Endothelial cell of umbilical vein (primary cell): ENCODE measurements around the gene CNTNAP2. TPM values are rescaled to one million over a fixed set of nuclear protein-coding genes. Genes with fewer than 3 reads are reported as not detected.

Experiments
- BruUV-seq: library from RNA; stranded (reverse); fragments of 400-500 nt; replicated peaks from 2 replicates; lab custom pipeline; 2021; lab: Mats Ljungman, UMichigan
- CTCF ChIA-PET: fragments of 300-600, 350-600 bp; sonication (Branson Sonifier 250); formaldehyde crosslinking; loops from one replicate; lab custom pipeline; 2021; ENCODE audit warnings: antibody characterized with exemption, inconsistent platforms; lab: Charles Lee
- POLR2A ChIA-PET: fragments of 300-600, 350-600 bp; sonication (Branson Sonifier 250); formaldehyde crosslinking; loops from one replicate; lab custom pipeline; 2021; ENCODE audit warnings: antibody characterized with exemption, inconsistent platforms; lab: Charles Lee
- DNase-seq: peaks from one replicate; pipeline ENCODE4 v3.0.0-alpha.2; 2011; ENCODE audit warnings: low read depth, low spot score
- FAIRE-seq: peaks from 2 replicates; lab custom pipeline; 2011; peaks lifted over from hg19 to GRCh38; lab: Jason Lieb, UNC
- H2AFZ ChIP-seq: 2 replicates; pipeline ENCODE4 v1.6.0; 2012; ENCODE audit warnings: low read depth, low read length, control low read depth, inconsistent platforms
- H3K27ac ChIP-seq: 2 replicates; pipeline ENCODE4 v1.5.1; 2011; ENCODE audit warnings: low read depth, mild to moderate bottlenecking, control low read depth, low read length, moderate library complexity; ENCODE audit not compliant: insufficient read depth
- H3K27me3 ChIP-seq, 2 experiments: 2 replicates each; pipeline versions ENCODE4 v1.6.0 to v1.6.1; 2011; ENCODE audit warnings: low read length in 2 of 2, mixed read lengths in 1 of 2; ENCODE audit not compliant: control insufficient read depth in 2 of 2, insufficient read depth in 2 of 2
- H3K36me3 ChIP-seq, 2 experiments: 2 replicates in 1 of 2; 3 replicates in 1 of 2; pipeline ENCODE4 v1.5.1; 2011; ENCODE audit warnings: low read length in 2 of 2, mild to moderate bottlenecking in 1 of 2, moderate library complexity in 1 of 2; ENCODE audit not compliant: control insufficient read depth in 2 of 2, insufficient read depth in 2 of 2; ENCODE audit errors: extremely low read depth in 1 of 2
- H3K4me1 ChIP-seq: 3 replicates; pipeline ENCODE4 v1.5.1; 2011; ENCODE audit warnings: mild to moderate bottlenecking, low read length; ENCODE audit not compliant: control insufficient read depth, insufficient read depth; ENCODE audit errors: extremely low read depth
- H3K4me2 ChIP-seq: 2 replicates; pipeline ENCODE4 v1.6.1; 2011; ENCODE audit warnings: low read length, control low read depth, mixed read lengths; ENCODE audit not compliant: insufficient read depth
- H3K4me3 ChIP-seq, 3 experiments: fragments of 200-600 bp in 1 of 3; sonication (generic), shearing (Covaris generic) in 1 of 3; replicated peaks in 1 of 3; 2 replicates each; pipeline ENCODE4 v1.5.1; 2011 to 2016; ENCODE audit warnings: control low read depth in 3 of 3, low read length in 3 of 3, mild to moderate bottlenecking in 2 of 3, inconsistent platforms in 1 of 3, low read depth in 1 of 3, moderate library complexity in 1 of 3; ENCODE audit not compliant: insufficient read depth in 1 of 3
- H3K79me2 ChIP-seq: 2 replicates; pipeline ENCODE4 v1.6.0; 2012; ENCODE audit warnings: low read length, inconsistent platforms; ENCODE audit not compliant: control insufficient read depth, insufficient read depth
- H3K9ac ChIP-seq: replicated peaks from 2 replicates; pipeline ENCODE3; 2011; ENCODE audit warnings: low read length, control low read depth; ENCODE audit not compliant: insufficient read depth; ENCODE audit errors: extremely low read depth
- H3K9me1 ChIP-seq: replicated peaks from 3 replicates; pipeline ENCODE4 v1.6.0; 2011; ENCODE audit warnings: mild to moderate bottlenecking, low read length; ENCODE audit not compliant: control insufficient read depth, insufficient read depth; ENCODE audit errors: extremely low read depth
- H3K9me3 ChIP-seq: replicated peaks from 2 replicates; pipeline ENCODE4 v1.5.1; 2012; ENCODE audit warnings: low read length, inconsistent platforms; ENCODE audit not compliant: control insufficient read depth, insufficient read depth
- H4K20me1 ChIP-seq: replicated peaks from 2 replicates; pipeline ENCODE3; 2011; ENCODE audit warnings: mild to moderate bottlenecking, low read length; ENCODE audit not compliant: control insufficient read depth, insufficient read depth; ENCODE audit errors: extremely low read depth
- EZH2 ChIP-seq: IDR thresholded peaks from 2 replicates; pipeline ENCODE4 v1.6.1; 2012; ENCODE audit warnings: borderline replicate concordance, low read depth, mild to moderate bottlenecking, moderate library complexity, low read length, inconsistent platforms; ENCODE audit not compliant: severe bottlenecking
- FOS ChIP-seq: IDR thresholded peaks from 2 replicates; pipeline ENCODE4 v1.6.1; 2011; ENCODE audit warnings: mild to moderate bottlenecking, low read length, moderate library complexity, borderline replicate concordance; ENCODE audit not compliant: insufficient read depth
- GATA2 ChIP-seq: IDR thresholded peaks from 2 replicates; pipeline ENCODE4 v1.7.0; 2011; ENCODE audit warnings: low read depth, mild to moderate bottlenecking, moderate library complexity, mixed read lengths, low read length; ENCODE audit not compliant: insufficient read length, insufficient read depth
- JUN ChIP-seq: IDR thresholded peaks from 2 replicates; pipeline ENCODE4 v1.6.1; 2011; ENCODE audit warnings: borderline replicate concordance, low read depth; ENCODE audit not compliant: insufficient read length, insufficient read depth
- MYC ChIP-seq: IDR thresholded peaks from one replicate; pipeline ENCODE4 v1.6.1; 2011; ENCODE audit warnings: mild to moderate bottlenecking, low read depth, low read length
- POLR2A ChIP-seq: IDR thresholded peaks from 2 replicates; pipeline ENCODE4 v1.6.1; 2012; ENCODE audit warnings: low read depth, mild to moderate bottlenecking, control low read depth, low read length
- POLR2AphosphoS5 ChIP-seq: IDR thresholded peaks from 2 replicates; pipeline ENCODE4 v1.6.1; 2012; ENCODE audit warnings: low read depth, mild to moderate bottlenecking, control low read depth, low read length, moderate library complexity; ENCODE audit not compliant: insufficient read depth
- dilution Hi-C: fragments of 300-500 bp; cut with MboI; formaldehyde crosslinking; loops from one replicate; pipeline ENCODE4 v1.15.0; 2019; ENCODE audit warnings: low sequenced_read_pairs; ENCODE audit not compliant: extremely low pct_ligation_motif_present
- intact Hi-C: fragments of 100-400 bp; cut with micrococcal nuclease; formaldehyde crosslinking; loops from one replicate; pipeline ENCODE4 v1.10.0; 2022
- polyA plus RNA-seq, 4 experiments: library from polyadenylated mRNA; depleted of rRNA in 3 of 4; stranded (reverse) in 3 of 4; unstranded in 1 of 4; fragments of >200 nt; gene quantifications; 2 replicates each; pipeline versions ENCODE4 v1.2.1 to v1.2.3, GENCODE V29; 2011 to 2012; ENCODE audit warnings: missing spikeins in 1 of 4
- total RNA-seq: library from RNA; stranded (reverse); gene quantifications from 2 replicates; pipeline ENCODE4 v1.2.3, GENCODE V29; 2021
- TF ChIP-seq, protein P1 (sequence below), 2 donors: IDR thresholded peaks; 1 replicate in 1 of 2; 2 replicates in 1 of 2; pipeline ENCODE4 v1.5.1; 2011; ENCODE audit warnings: low read length in 2 of 2, mild to moderate bottlenecking in 2 of 2, moderate library complexity in 2 of 2, control low read depth in 1 of 2, inconsistent platforms in 1 of 2, low read depth in 1 of 2; ENCODE audit not compliant: insufficient read depth in 1 of 2; ENCODE audit errors: extremely low read depth in 1 of 2
- TF ChIP-seq, protein P2 (sequence below): IDR thresholded peaks from 2 replicates; pipeline ENCODE4 v1.6.1; 2011; ENCODE audit not compliant: insufficient read depth, insufficient read length

Gene CNTNAP2
- total and polyA plus RNA-seq, 2 donors (not counting 3 experiments of a cell fraction or from before 2014, with no cell fraction given): not detected

DNA sequence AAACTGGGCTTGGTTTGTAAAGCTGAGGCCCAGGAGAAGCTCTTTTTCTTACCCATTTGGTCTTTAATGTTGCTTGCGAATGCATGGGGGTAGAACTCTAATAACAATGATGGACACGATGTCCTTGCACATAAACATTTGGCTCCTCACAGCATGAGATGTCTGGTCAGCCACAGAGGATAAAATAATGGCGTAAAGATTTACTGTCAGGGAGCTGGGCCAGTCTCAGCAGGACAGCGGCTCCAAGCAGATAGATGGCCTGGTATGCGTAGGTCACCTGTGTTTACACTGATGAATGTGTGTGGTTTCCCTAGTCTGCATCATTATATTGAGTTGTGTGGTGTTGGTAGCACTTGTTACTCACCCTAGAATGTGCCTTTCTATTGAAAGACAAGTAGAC is 537.4 kb downstream of the CNTNAP2 start:
- intact Hi-C loops (no loop called here), dilution Hi-C loops (no loop called here)
- DNase-seq: no peak
- Histone ChIP-seq H3K27me3 (no peaks in the 10 kb centered on the region), H3K36me3 (no peaks in the 10 kb centered on the region), H3K79me2 (no peaks in the 10 kb centered on the region), H3K9me3 (peaks cover 2% of the 10 kb centered on the region), H3K27ac (no peak overlapping the region), H3K9me1 (no peaks in the 10 kb centered on the region), H3K9ac (no peak overlapping the region), H4K20me1 (no peaks in the 10 kb centered on the region), H2AFZ (no peak overlapping the region), H3K4me1 (no peaks in the 10 kb centered on the region), H3K4me2 (no peak overlapping the region), H3K4me3 (no peak overlapping the region)
- no peak for FAIRE-seq
- BruUV-seq: no TSS peak
- ChIA-PET CTCF (no interaction called here), POLR2A (no interaction called here)
- TF ChIP-seq EZH2: no peak
- TF ChIP-seq MYC: no peak
- no peak for TF ChIP-seq FOS
- no peak for TF ChIP-seq POLR2A
- no peak for TF ChIP-seq GATA2
- TF ChIP-seq, protein P1, sequence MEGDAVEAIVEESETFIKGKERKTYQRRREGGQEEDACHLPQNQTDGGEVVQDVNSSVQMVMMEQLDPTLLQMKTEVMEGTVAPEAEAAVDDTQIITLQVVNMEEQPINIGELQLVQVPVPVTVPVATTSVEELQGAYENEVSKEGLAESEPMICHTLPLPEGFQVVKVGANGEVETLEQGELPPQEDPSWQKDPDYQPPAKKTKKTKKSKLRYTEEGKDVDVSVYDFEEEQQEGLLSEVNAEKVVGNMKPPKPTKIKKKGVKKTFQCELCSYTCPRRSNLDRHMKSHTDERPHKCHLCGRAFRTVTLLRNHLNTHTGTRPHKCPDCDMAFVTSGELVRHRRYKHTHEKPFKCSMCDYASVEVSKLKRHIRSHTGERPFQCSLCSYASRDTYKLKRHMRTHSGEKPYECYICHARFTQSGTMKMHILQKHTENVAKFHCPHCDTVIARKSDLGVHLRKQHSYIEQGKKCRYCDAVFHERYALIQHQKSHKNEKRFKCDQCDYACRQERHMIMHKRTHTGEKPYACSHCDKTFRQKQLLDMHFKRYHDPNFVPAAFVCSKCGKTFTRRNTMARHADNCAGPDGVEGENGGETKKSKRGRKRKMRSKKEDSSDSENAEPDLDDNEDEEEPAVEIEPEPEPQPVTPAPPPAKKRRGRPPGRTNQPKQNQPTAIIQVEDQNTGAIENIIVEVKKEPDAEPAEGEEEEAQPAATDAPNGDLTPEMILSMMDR (IDR thresholded peaks at IDR 0.05; ENCODE audit: extremely low read depth in 1 of 2, insufficient read depth in 1 of 2, low read depth in 1 of 2, low read length in 2 of 2): no peak
- no peak for TF ChIP-seq JUN
- TF ChIP-seq, protein P2, sequence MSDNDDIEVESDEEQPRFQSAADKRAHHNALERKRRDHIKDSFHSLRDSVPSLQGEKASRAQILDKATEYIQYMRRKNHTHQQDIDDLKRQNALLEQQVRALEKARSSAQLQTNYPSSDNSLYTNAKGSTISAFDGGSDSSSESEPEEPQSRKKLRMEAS: no peak
- TF ChIP-seq POLR2AphosphoS5: no peak
